GM19455 (cell line): Measurements from ENCODE around the gene ZNF575.

Source experiments
- ATAC-seq: cut with Tn5 transposase; IDR thresholded peaks from one replicate; pipeline ENCODE4 v1.9.1; 2021; ENCODE audit not compliant: unreplicated experiment

Gene ZNF575

DNA sequence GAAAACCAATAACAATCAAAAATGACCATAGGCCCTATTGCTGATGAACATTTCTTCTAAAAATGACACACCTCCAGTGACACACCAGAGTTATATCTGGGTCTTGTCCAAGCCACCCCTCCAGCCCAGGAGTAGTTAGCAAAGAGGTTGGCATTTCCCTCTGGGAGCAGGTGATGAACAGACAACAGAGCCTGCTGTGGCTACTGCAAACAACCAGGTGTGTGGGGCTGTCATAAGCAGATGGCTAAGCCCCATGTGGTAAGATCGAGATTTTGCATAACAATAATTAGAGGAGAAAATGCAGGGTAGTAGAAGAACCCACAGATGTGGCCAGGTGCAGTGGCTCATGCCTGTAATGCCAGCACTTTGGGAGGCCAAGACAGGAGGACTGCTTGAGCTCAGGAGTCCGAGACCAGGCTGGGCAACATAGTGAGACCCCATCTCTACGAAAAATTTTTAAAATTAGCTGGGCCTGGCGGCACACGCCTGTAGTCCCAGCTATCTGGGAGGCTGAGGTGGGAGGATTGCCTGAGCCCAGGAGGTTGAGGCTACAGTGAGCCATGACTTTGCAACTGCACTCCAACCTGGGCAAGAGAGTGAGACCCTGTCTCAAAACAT lies 37.3 kb downstream of the ZNF575 start:
- no peak for ATAC-seq

DNA sequence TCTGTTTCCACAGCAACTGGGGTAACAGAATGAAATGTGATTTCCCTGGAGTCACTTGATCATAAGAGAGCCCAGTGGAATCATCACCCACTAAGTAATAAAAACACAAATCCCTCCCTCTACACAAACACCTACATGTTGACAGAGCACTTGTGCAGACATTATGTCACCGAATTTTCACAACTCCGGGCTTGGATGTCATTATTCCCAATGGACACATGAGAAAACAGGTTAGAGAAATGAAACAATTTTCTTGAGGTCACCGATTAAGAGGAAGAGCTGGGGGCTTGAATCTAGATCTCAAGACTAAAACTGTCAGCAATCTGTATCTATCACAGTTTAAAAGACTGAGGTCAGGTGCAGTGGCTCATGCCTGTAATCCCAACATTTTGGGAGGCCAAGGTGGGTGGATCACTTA lies 39.2 kb downstream of the ZNF575 start:
- no peak for ATAC-seq

DNA sequence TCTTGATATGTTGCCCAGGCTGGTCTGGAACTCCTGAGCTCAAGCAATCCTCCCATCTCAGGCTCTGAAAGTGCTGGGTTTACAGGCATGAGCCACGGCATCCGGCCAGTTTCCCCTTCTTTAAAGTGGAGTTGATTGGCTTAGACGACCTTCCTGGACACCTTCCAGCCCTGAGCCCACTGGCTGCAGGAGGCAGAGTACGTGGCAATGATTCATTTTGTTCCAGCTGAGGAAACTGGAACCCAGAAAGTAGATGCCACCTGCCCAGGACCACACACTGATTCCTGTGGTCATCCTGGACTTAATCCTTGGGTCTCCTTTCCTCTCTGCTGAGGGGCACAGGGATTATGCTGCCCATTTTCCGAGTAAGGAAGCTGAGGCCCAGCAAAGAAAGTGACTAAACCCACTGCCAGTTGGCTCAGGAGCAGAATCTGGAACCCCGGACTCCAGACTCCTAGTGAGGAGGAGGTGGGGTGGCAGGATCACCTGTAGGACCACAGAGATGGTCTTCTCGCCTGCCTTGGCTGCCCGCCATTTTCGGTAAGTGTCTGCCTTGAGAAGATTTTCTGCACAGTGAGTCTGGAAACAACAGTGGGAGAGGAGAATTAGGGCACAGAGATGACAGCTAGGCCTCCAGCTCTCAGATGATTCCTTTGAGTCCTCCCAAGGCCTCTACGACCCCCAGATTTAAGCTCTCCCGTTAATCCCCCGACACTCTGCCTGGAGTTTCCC lies 41.6 kb downstream of the ZNF575 start:
- ATAC-seq = no peak

DNA sequence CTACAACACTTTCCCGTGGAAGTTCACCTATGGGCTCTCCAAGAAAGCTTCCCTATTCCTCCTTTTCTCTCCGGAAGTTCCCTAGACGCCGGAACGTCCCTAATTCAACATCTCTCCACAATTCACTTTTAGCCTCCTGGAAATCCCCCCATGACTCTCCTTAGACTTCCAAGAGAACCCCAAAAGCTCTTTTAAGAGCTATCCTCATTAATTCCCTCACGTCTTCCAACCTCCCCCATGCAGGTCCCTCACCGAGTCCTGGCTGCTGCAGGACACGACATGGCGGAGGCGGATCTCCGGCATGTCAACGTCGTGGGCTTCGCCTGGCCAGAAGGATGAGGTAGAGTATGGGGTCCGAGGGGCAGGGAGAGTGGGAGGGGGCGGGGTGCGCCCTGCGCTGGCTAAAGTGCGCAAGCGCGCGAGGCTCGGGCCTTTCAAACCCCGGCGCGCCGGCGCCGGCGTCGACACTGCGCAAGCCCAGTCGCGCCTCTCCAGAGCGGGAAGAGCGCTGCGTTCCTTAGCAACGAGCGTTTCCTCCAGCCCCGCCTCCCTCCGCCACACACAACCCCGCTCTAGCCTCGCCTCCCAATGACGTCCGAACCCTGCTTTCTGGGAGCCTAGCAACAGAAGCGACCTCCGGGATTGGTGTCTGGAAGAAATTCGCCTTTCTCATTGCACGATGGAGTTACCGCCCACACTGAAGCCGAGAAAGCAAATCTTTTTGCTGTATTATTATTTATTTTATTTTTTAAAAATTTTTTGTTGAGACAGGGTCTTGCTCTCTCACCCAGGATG lies 42.4 kb downstream of the ZNF575 start, which contains the start of the genes PINLYP and XRCC1:
Gene PINLYP (plus strand): TSS at position 646 of the 795 bp plus-strand sequence. CDS start 1,391 bp downstream, outside the sequence.
Gene XRCC1 (minus strand): TSS at position 372 of the 795 bp plus-strand sequence. CDS start 69 bp downstream, at position 303.
- peak; percentile 95 for ATAC-seq

DNA sequence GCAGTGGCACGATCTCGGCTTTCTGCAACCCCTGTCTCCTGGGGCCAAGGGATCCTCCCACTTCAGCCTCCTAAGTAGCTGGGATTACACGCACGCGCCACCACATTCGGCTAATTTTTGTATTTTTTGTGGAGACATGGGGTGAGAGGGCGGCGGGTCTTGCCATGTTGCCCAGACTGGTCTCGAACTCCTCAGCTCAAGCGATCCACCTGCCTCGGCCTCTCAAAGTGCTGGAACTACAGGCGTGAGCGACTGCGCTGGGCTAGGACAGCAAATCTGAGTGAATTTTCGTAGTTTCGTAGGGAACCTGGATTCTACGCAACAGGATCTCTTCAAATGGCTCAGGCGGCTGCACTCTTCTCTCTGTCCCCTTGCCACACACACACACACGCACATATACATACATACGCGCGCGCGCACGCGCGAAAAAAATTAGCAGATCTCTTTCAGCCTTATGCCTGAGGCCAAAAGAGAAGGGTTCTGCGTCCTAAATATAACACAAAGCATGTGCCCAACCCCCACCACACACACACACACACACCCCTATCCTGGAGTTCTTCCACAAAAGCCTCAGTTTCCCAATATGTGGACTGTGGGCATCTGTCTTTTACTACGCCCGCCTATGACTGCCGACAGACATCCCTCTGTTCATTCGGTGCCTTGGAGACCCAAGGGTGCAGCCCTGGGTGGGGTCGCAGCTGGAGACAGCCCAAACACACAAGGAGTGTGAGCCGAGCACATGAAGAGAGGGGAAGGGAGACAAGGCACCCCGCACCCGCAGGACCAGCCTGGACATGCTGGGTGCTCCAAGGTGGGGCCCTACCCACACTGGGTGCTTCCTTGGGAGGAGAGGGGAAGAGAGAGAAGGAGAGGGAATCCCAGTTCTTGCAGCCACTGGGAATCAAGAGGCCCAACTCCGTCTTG lies 43.2 kb downstream of the ZNF575 start:
- ATAC-seq = peak; percentile 3

DNA sequence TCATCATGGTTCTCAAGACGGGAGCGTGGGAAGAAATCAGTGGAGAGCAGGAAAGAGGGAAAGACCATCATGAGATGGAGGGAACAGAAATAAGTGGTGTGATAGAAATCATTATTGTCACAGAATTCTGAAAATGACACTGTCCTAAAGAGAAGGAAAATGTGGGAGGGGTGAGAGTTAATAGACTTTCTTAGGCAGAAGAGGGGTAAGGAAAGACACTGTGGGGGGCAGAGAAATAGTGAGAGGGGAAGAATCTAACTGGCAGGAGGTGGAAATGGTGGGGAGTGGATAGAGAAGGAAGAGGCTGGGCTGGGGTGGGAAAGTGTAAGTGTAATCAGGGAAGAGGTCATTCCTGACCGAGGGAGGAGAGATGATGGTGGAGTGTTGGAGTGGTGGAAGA lies 45.8 kb downstream of the ZNF575 start:
- ATAC-seq = no peak

- ATAC-seq = no peak
Observed at GRCh38 chr19:43581467-43581866, 48.5 kb downstream of the ZNF575 start.

- ATAC-seq = no peak
Observed at GRCh38 chr19:43582495-43582894, 49.5 kb downstream of the ZNF575 start.

- no peak for ATAC-seq
Observed at GRCh38 chr19:43584484-43584883, 51.5 kb downstream of the ZNF575 start.
